B cell (primary cell): ENCODE measurements around the gene LRP2. TPM values are rescaled to one million over a fixed set of nuclear protein-coding genes. Genes with fewer than 3 reads are reported as not detected.
"Not testable (repeated sequence)": the region's sequence is repeated elsewhere in the genome, so short reads cannot be mapped to it uniquely, and the experiment has no call there.

ENCODE experiments used
- ATAC-seq: fragments of 200-7000 bp; cut with Tn5 transposase; one replicate; pipeline ENCODE4 v1.10.0; 2021; ENCODE audit warnings: low read depth, mild to moderate bottlenecking, moderate number of reproducible peaks, moderate library complexity
- CTCF ChIA-PET: fragments of 350-600 bp; sonication (Branson Sonifier 250); formaldehyde crosslinking; loops from one replicate; lab custom pipeline; 2021; ENCODE audit warnings: antibody characterized with exemption, inconsistent platforms; lab: Charles Lee
- POLR2A ChIA-PET: fragments of 350-600 bp; sonication (Branson Sonifier 250); formaldehyde crosslinking; loops from one replicate; lab custom pipeline; 2021; ENCODE audit warnings: antibody characterized with exemption; lab: Charles Lee
- DNase-seq: peaks from one replicate; pipeline ENCODE4 v3.0.0; 2013
- H2AFZ ChIP-seq: 2 replicates; pipeline ENCODE4 v1.6.1; 2012; ENCODE audit warnings: mild to moderate bottlenecking, low read depth, low read length; ENCODE audit not compliant: insufficient read depth, poor library complexity, severe bottlenecking
- H3K27ac ChIP-seq, 2 donors: 1 replicate in 1 of 2; 2 replicates in 1 of 2; pipeline ENCODE4 v1.5.1; 2012 to 2013; ENCODE audit warnings: low read length in 2 of 2, mild to moderate bottlenecking in 2 of 2, moderate library complexity in 1 of 2
- H3K27me3 ChIP-seq, 4 experiments: fragments of 200-600 bp in 1 of 4; sonication (generic) in 1 of 4; replicated peaks in 1 of 4; 1 replicate in 2 of 4; 2 replicates in 2 of 4; pipeline versions ENCODE4 v1.6.1 to v1.7.0; 2013 to 2016; ENCODE audit warnings: low read length in 3 of 4, mild to moderate bottlenecking in 2 of 4, mixed read lengths in 1 of 4, moderate library complexity in 1 of 4; ENCODE audit not compliant: insufficient read depth in 4 of 4, control insufficient read depth in 3 of 4; ENCODE audit errors: control extremely low read depth in 1 of 4
- H3K36me3 ChIP-seq, 2 experiments: replicated peaks in 1 of 2; 1 replicate in 1 of 2; 2 replicates in 1 of 2; pipeline versions ENCODE4 v1.6.1 to v1.7.1; 2013; ENCODE audit warnings: low read length in 1 of 2; ENCODE audit not compliant: insufficient read depth in 2 of 2, control insufficient read depth in 1 of 2; ENCODE audit errors: control extremely low read depth in 1 of 2, extremely low read depth in 1 of 2
- H3K4me1 ChIP-seq, 2 donors: fragments of 200-600 bp in 1 of 2; sonication (generic) in 1 of 2; 1 replicate in 1 of 2; 2 replicates in 1 of 2; pipeline versions ENCODE4 v1.5.1 to v1.6.1; 2013 to 2017; ENCODE audit warnings: low read length in 2 of 2; ENCODE audit not compliant: control insufficient read depth in 2 of 2, insufficient read depth in 2 of 2
- H3K4me2 ChIP-seq: replicated peaks from 2 replicates; pipeline ENCODE3; 2012; ENCODE audit warnings: mild to moderate bottlenecking, low read depth, low read length; ENCODE audit not compliant: poor library complexity, severe bottlenecking
- H3K4me3 ChIP-seq, 5 experiments: fragments of 200-600 bp in 1 of 5; sonication (generic) in 1 of 5; 1 replicate in 3 of 5; 2 replicates in 2 of 5; pipeline versions ENCODE4 v1.5.1 to v1.7.0; 2011 to 2016; ENCODE audit warnings: low read length in 4 of 5, mild to moderate bottlenecking in 4 of 5, low read depth in 2 of 5, control low read depth in 1 of 5, moderate library complexity in 1 of 5; ENCODE audit not compliant: insufficient read depth in 1 of 5; ENCODE audit errors: control extremely low read depth in 1 of 5, extremely low read depth in 1 of 5
- H3K79me2 ChIP-seq: fragments of 200-600 bp; sonication (generic); one replicate; pipeline ENCODE4 v1.6.0; 2016; ENCODE audit warnings: low read length; ENCODE audit not compliant: control insufficient read depth, insufficient read depth
- H3K9ac ChIP-seq: fragments of 200-600 bp; sonication (generic); 2 replicates; pipeline ENCODE4 v1.6.1; 2017; ENCODE audit warnings: mild to moderate bottlenecking, low read length, moderate library complexity
- H3K9me3 ChIP-seq, 3 donors: one replicate each; pipeline versions ENCODE4 v1.6.1 to v1.7.1; 2013; ENCODE audit warnings: low read length in 2 of 3; ENCODE audit not compliant: control insufficient read depth in 2 of 3, insufficient read depth in 1 of 3; ENCODE audit errors: control extremely low read depth in 1 of 3
- H4K20me1 ChIP-seq: 2 replicates; pipeline ENCODE4 v1.6.0; 2012; ENCODE audit warnings: mild to moderate bottlenecking, low read length; ENCODE audit not compliant: insufficient read depth, control insufficient read depth, poor library complexity, severe bottlenecking
- H3K27ac Mint-ChIP-seq: one replicate; pipeline ENCODE4 v1.8.0; 2021; ENCODE audit warnings: mixed read lengths
- H3K27me3 Mint-ChIP-seq: one replicate; pipeline ENCODE4 v1.8.0; 2021; ENCODE audit warnings: mixed read lengths
- H3K4me1 Mint-ChIP-seq: one replicate; pipeline ENCODE4 v1.8.0; 2021; ENCODE audit warnings: mixed read lengths
- H3K4me3 Mint-ChIP-seq: one replicate; pipeline ENCODE4 v1.8.0; 2021; ENCODE audit warnings: mixed read lengths
- H3K9me3 Mint-ChIP-seq: one replicate; pipeline ENCODE4 v1.8.0; 2022; ENCODE audit warnings: mixed read lengths; ENCODE audit not compliant: insufficient read depth
- EZH2 ChIP-seq: IDR thresholded peaks from 2 replicates; pipeline ENCODE4 v1.6.1; 2012; ENCODE audit warnings: borderline replicate concordance, low read depth, mild to moderate bottlenecking, moderate library complexity, low read length; ENCODE audit not compliant: insufficient read depth, poor library complexity, severe bottlenecking
- WGBS: methylation state at CpG from one replicate; pipeline ENCODE4 v1.1.5; 2013; ENCODE audit warnings: missing lambda C conversion rate; ENCODE audit not compliant: insufficient coverage; 5-methylcytosine and 5-hydroxymethylcytosine counted together
- intact Hi-C: fragments of 100-400 bp; cut with micrococcal nuclease; formaldehyde crosslinking; loops from one replicate; pipeline ENCODE4 v1.10.0; 2022
- polyA minus RNA-seq: library from RNA; depleted of rRNA, polyadenylated mRNA; stranded (reverse); fragments of >200 nt; gene quantifications from 2 replicates; pipeline ENCODE4 v1.2.3, GENCODE V29; 2012
- polyA plus RNA-seq: library from polyadenylated mRNA; depleted of rRNA; stranded (reverse); fragments of >200 nt; gene quantifications from 2 replicates; pipeline ENCODE4 v1.2.3, GENCODE V29; 2012
- total RNA-seq, 2 donors: library from RNA; stranded (reverse); fragments of 120-200 nt in 1 of 2; gene quantifications; 1 replicate in 1 of 2; 2 replicates in 1 of 2; pipeline versions ENCODE4 v1.2.3 to v1.2.4, GENCODE V29; 2013 to 2022
- TF ChIP-seq, protein P1 (sequence below): fragments of 200-600 bp; IDR thresholded peaks from one replicate; pipeline ENCODE4 v1.8.0; 2022; ENCODE audit warnings: antibody characterized with exemption, mild to moderate bottlenecking

Gene LRP2
- not detected in 2 replicates for total RNA-seq
- not detected for total RNA-seq (2013)
- polyA plus RNA-seq = not detected in 2 replicates
- 0.07 TPM in 1 of 2 replicates, not detected in the other for polyA minus RNA-seq

DNA sequence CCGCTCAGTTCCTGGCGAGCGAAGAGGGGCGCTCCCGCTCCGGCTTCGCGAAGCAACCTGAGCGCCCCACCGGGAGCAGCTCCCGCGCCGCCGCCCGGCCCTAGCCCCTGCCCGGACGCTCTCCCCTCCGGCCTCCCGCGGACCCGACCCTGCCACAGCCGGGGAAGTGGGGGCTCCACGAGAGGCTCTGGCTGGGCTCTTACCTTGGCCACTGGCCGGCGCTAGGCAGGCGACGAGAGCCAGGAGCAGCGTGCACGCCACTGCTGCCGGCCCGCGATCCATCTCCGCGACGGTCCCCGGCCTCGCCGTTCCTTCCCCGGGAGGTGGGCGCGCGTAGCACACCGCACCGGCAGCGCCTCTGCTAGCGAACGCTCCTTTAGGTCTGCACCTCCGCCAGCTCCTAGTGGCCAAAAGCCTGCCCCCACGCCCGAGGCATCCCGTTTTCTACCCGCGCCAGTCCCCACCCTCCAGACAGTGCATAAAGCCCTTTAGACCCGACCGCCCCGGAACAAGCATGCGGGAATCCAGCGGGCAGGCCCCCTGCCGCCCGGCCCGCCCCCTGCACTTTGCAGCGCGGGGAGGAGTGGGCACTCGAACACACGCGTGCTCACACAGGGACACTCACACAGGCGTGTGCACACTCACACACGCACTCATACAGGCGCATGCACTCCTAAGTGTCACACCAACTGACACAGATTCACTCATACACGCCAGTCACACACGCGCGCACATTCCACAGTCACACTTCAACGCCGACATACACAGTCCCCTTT, at the start of gene LRP2:
Gene LRP2 (minus strand): TSS at position 417 of the 776 bp plus-strand sequence. CDS start 135 bp downstream, at position 282.
- H3K4me3 Mint-ChIP-seq = peak within 1 kb of the TSS; percentile 91
- H4K20me1 ChIP-seq = no peaks in the 10 kb centered on the region
- POLR2A ChIA-PET = no interaction called here
- no peaks in the 10 kb centered on the region for H3K9me3 Mint-ChIP-seq
- H3K9ac ChIP-seq = peak within 1 kb of the TSS; percentile 57
- no peaks in the 10 kb centered on the region for H3K36me3 ChIP-seq
- intact Hi-C loops = no loop called here
- H3K79me2 ChIP-seq = no peaks in the 10 kb centered on the region
- WGBS = 1% methylated on average over 75 of the region's 75 CpGs
- peaks cover 0 to 19% (median 0%) of the 10 kb centered on the region in 3 donors for H3K9me3 ChIP-seq
- peaks cover 0 to 39% (median 20%) of the 10 kb centered on the region in 4 experiments for H3K27me3 ChIP-seq
- peaks cover 67% of the 10 kb centered on the region for H3K27me3 Mint-ChIP-seq
- H3K4me1 ChIP-seq = peaks cover 33 to 36% of the 10 kb centered on the region in 2 donors
- H3K27ac Mint-ChIP-seq = no peak within 1 kb of the TSS
- H3K4me2 ChIP-seq = peak within 1 kb of the TSS; percentile 81
- no peak for ATAC-seq
- CTCF ChIA-PET = no interaction called here
- peak; percentile 53 for DNase-seq
- H3K27ac ChIP-seq = no peak within 1 kb of the TSS
- TF ChIP-seq EZH2 = peak; percentile 35
- TF ChIP-seq, protein P1, sequence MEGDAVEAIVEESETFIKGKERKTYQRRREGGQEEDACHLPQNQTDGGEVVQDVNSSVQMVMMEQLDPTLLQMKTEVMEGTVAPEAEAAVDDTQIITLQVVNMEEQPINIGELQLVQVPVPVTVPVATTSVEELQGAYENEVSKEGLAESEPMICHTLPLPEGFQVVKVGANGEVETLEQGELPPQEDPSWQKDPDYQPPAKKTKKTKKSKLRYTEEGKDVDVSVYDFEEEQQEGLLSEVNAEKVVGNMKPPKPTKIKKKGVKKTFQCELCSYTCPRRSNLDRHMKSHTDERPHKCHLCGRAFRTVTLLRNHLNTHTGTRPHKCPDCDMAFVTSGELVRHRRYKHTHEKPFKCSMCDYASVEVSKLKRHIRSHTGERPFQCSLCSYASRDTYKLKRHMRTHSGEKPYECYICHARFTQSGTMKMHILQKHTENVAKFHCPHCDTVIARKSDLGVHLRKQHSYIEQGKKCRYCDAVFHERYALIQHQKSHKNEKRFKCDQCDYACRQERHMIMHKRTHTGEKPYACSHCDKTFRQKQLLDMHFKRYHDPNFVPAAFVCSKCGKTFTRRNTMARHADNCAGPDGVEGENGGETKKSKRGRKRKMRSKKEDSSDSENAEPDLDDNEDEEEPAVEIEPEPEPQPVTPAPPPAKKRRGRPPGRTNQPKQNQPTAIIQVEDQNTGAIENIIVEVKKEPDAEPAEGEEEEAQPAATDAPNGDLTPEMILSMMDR = no peak
- peak within 1 kb of the TSS; percentile 81 for H2AFZ ChIP-seq
- H3K4me1 Mint-ChIP-seq = peaks cover 38% of the 10 kb centered on the region
- peak within 1 kb of the TSS; percentile 34 to 65 (median 60) for H3K4me3 ChIP-seq

DNA sequence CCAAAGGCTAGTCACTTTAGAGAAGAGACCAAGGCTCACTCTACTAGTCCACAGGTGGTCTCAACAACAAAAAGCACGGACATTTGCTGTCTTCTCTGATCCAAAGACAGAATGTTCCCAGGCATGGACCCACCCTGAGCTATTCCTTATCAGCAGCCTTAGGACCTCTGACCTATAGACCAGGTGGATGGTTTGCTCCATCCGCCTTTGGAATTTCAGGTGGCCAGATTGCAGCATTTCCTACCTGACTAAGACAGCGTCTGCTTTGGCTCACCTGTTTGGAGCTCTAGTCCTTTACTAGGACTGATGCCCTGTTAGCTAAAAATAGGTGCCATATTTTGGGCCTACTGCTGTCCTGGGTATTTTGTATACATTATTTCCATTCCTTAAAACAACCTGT, 44.6 kb upstream of the LRP2 start:
- Histone ChIP-seq H3K4me1 (no peaks in the 10 kb centered on the region), H3K4me3 (no peak overlapping the region), H3K4me2 (no peak overlapping the region), H3K36me3 (no peaks in the 10 kb centered on the region), H3K27me3 (peaks cover 0 to 3% (median 0%) of the 10 kb centered on the region in 4 experiments), H4K20me1 (no peaks in the 10 kb centered on the region), H3K9ac (no peak overlapping the region), H3K27ac (no peak overlapping the region), H2AFZ (no peak overlapping the region), H3K79me2 (no peaks in the 10 kb centered on the region), H3K9me3 (no peaks in the 10 kb centered on the region)
- Mint-ChIP-seq H3K27me3 (peaks cover 12% of the 10 kb centered on the region), H3K4me1 (no peaks in the 10 kb centered on the region), H3K27ac (no peak overlapping the region), H3K4me3 (no peak overlapping the region), H3K9me3 (no peaks in the 10 kb centered on the region)
- TF ChIP-seq, protein P1 = no peak
- TF ChIP-seq EZH2 = no peak
- CTCF ChIA-PET = no interaction called here
- WGBS = 94% methylated on average over 2 of the region's 3 CpGs
- POLR2A ChIA-PET = no interaction called here
- intact Hi-C loops = no loop called here
- DNase-seq = no peak
- no peak for ATAC-seq

DNA sequence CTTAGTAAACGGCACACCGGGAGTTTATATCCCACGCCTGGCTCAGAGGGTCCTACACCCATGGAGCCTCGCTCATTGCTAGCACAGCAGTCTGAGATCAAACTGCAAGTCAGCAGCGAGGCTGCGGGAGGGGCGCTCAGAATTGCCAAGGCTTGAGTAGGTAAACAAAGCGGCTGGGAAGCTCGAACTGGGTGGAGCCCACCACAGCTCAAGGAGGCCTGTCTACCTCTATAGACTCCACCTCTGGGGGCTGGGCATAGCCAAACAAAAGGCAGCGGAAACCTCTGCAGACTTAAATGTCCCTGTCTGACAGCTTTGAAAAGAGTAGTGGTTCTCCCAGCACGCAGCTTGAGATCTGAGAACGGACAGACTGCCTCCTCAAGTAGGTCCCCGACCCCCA, 37.2 kb upstream of the LRP2 start:
- H3K9ac ChIP-seq, H3K4me3 ChIP-seq, CTCF ChIA-PET, intact Hi-C loops, H3K27ac ChIP-seq, H3K79me2 ChIP-seq, H3K4me1 Mint-ChIP-seq, H2AFZ ChIP-seq, H3K36me3 ChIP-seq, DNase-seq, H3K4me1 ChIP-seq, H3K9me3 Mint-ChIP-seq, ATAC-seq, H3K27me3 Mint-ChIP-seq, H3K4me3 Mint-ChIP-seq, H3K27me3 ChIP-seq, POLR2A ChIA-PET, H4K20me1 ChIP-seq, H3K4me2 ChIP-seq, H3K27ac Mint-ChIP-seq, H3K9me3 ChIP-seq: not testable (repeated sequence)
- WGBS = 96% methylated on average over 11 of the region's 13 CpGs
